PC-9 (cell line): ENCODE data around the gene ADRA2B.
"Not testable (repeated sequence)": the region's sequence is repeated elsewhere in the genome, so short reads cannot be mapped to it uniquely, and the experiment has no call there.

ENCODE experiments used
- CTCF ChIP-seq: fragments of 200-600 bp; sonication (generic); conservative IDR thresholded peaks from 2 replicates; pipeline ENCODE4 v1.6.1; 2017; ENCODE audit warnings: mixed run types, antibody characterized with exemption, mild to moderate bottlenecking, moderate library complexity
- EZH2 ChIP-seq: fragments of 200-600 bp; sonication (generic); IDR thresholded peaks from 2 replicates; pipeline ENCODE4 v1.8.0; 2017; ENCODE audit warnings: antibody characterized with exemption, low read depth

- not testable (repeated sequence) for TF ChIP-seq CTCF, EZH2
Observed at GRCh38 chr2:96064760-96065159, 51.6 kb downstream of the ADRA2B start.
